ENCODE measurements around the gene ITPRIP. TPM values are rescaled to one million over a fixed set of nuclear protein-coding genes. Genes with fewer than 3 reads are reported as not detected.

ITPRIP gene
- polyA plus RNA-seq, 10 donors, result 7.1 to 10.2 (median 8.8) TPM

GRCh38 chr10:104327745-104328645 lies 10.3 kb downstream of the ITPRIP start:
- DNase-seq, result peak in 2 of 3 donors; percentile 81

- DNase-seq, result no peak
These were observed 11.2 kb downstream of the ITPRIP start for GRCh38 chr10:104326991-104327610.

- no peak for DNase-seq
These were observed 12.5 kb downstream of the ITPRIP start for GRCh38 chr10:104325436-104326435.

GRCh38 chr10:104324931-104325330 lies 13.3 kb downstream of the ITPRIP start:
- DNase-seq, result no peak

GRCh38 chr10:104324221-104324686 lies 14.0 kb downstream of the ITPRIP start:
- no peak for DNase-seq

- DNase-seq, result no peak
These were observed 14.5 kb downstream of the ITPRIP start for GRCh38 chr10:104323760-104324201.

GRCh38 chr10:104323085-104323484 lies 15.2 kb downstream of the ITPRIP start:
- DNase-seq, result no peak

- DNase-seq, result peak in 1 of 3 donors; percentile 48
These were observed 15.9 kb downstream of the ITPRIP start for GRCh38 chr10:104322416-104322782.

GRCh38 chr10:104321725-104322415 lies 16.4 kb downstream of the ITPRIP start:
- peak in 1 of 3 donors; percentile 78 for DNase-seq

GRCh38 chr10:104321226-104321625 lies 17.0 kb downstream of the ITPRIP start:
- no peak for DNase-seq

GRCh38 chr10:104318810-104319741 lies 19.2 kb downstream of the ITPRIP start:
- peak in 1 of 3 donors; percentile 40 for DNase-seq

GRCh38 chr10:104318326-104318725 lies 19.9 kb downstream of the ITPRIP start:
- peak in 1 of 3 donors; percentile 19 for DNase-seq

- peak in 1 of 3 donors; percentile 61 for DNase-seq
These were observed 20.5 kb downstream of the ITPRIP start for GRCh38 chr10:104317726-104318299.

GRCh38 chr10:104317269-104317710 lies 21.0 kb downstream of the ITPRIP start:
- DNase-seq, result peak in 1 of 3 donors; percentile 84

- peak in 1 of 3 donors; percentile 2 for DNase-seq
These were observed 21.8 kb downstream of the ITPRIP start for GRCh38 chr10:104316321-104317099.

GRCh38 chr10:104315486-104315921 lies 22.8 kb downstream of the ITPRIP start:
- DNase-seq, result no peak

- no peak for DNase-seq
These were observed 23.4 kb downstream of the ITPRIP start for GRCh38 chr10:104314591-104315485.
